Epithelial cell of esophagus (primary cell): ENCODE measurements around the gene SIL1.

Source experiments
- DNase-seq: peaks from one replicate; pipeline ENCODE4 v3.0.0; 2010; ENCODE audit warnings: low read depth
- H3K4me3 ChIP-seq: 2 replicates; pipeline ENCODE4 v1.5.1; 2011; ENCODE audit warnings: mild to moderate bottlenecking, low read length, control low read depth
- CTCF ChIP-seq: IDR thresholded peaks from 2 replicates; pipeline ENCODE4 v1.5.1; 2011; ENCODE audit warnings: low read depth, mild to moderate bottlenecking, low read length, control low read depth, inconsistent platforms; ENCODE audit not compliant: insufficient read depth; ENCODE audit errors: missing control alignments

Gene SIL1

GRCh38 chr5:139148986-139149385, 49.2 kb downstream of the SIL1 start:
- no peak for TF ChIP-seq CTCF
- no peak overlapping the region for H3K4me3 ChIP-seq
- peak; percentile 25 for DNase-seq

- TF ChIP-seq CTCF = no peak
- H3K4me3 ChIP-seq = no peak overlapping the region
- DNase-seq = peak; percentile 81
Observed at GRCh38 chr5:139148306-139148705, 49.9 kb downstream of the SIL1 start.

GRCh38 chr5:139147483-139148087, 50.6 kb downstream of the SIL1 start:
- TF ChIP-seq CTCF = no peak
- H3K4me3 ChIP-seq = no peak overlapping the region
- DNase-seq = peak; percentile 43

- DNase-seq = no peak
- TF ChIP-seq CTCF = no peak
- H3K4me3 ChIP-seq = no peak overlapping the region
Observed at GRCh38 chr5:139146809-139147482, 51.2 kb downstream of the SIL1 start.

- no peak overlapping the region for H3K4me3 ChIP-seq
- no peak for TF ChIP-seq CTCF
- no peak for DNase-seq
Observed at GRCh38 chr5:139141446-139142204, 56.5 kb downstream of the SIL1 start.

- no peak overlapping the region for H3K4me3 ChIP-seq
- no peak for TF ChIP-seq CTCF
- DNase-seq = no peak
Observed at GRCh38 chr5:139140591-139141071, 57.5 kb downstream of the SIL1 start.
